Common myeloid progenitor, CD34-positive (primary cell): ENCODE measurements around the gene PRKCE.

Source experiments
- CTCF ChIA-PET: fragments of 350-600 bp; sonication (Branson Sonifier 250); formaldehyde crosslinking; loops from one replicate; lab custom pipeline; 2021; ENCODE audit warnings: antibody characterized with exemption; lab: Charles Lee
- POLR2A ChIA-PET: fragments of 350-600 bp; sonication (Branson Sonifier 250); formaldehyde crosslinking; loops from one replicate; lab custom pipeline; 2021; ENCODE audit warnings: antibody characterized with exemption; lab: Charles Lee
- DNase-seq, 3 donors: peaks; one replicate each; pipeline versions ENCODE4 v3.0.0 to v3.0.0-alpha.2; 2013
- H3K27ac ChIP-seq, 2 experiments: 1 replicate in 1 of 2; 2 replicates in 1 of 2; pipeline ENCODE4 v1.7.0; 2013; ENCODE audit warnings: inconsistent platforms in 2 of 2, low read length in 2 of 2, mild to moderate bottlenecking in 2 of 2, low read depth in 1 of 2, moderate library complexity in 1 of 2; ENCODE audit not compliant: severe bottlenecking in 2 of 2, insufficient read depth in 1 of 2, poor library complexity in 1 of 2
- H3K27me3 ChIP-seq, 5 experiments: replicated peaks in 2 of 5; 1 replicate in 3 of 5; 2 replicates in 2 of 5; pipeline versions ENCODE4 v1.6.1 to v1.7.0; 2013; ENCODE audit warnings: low read length in 4 of 5, mild to moderate bottlenecking in 2 of 5, moderate library complexity in 2 of 5, inconsistent platforms in 1 of 5; ENCODE audit not compliant: insufficient read depth in 5 of 5, control insufficient read depth in 4 of 5
- H3K36me3 ChIP-seq, 4 experiments: 1 replicate in 2 of 4; 2 replicates in 2 of 4; pipeline versions ENCODE4 v1.6.1 to v1.7.0; 2013; ENCODE audit warnings: low read length in 3 of 4, control low read depth in 1 of 4, mild to moderate bottlenecking in 1 of 4; ENCODE audit not compliant: control insufficient read depth in 4 of 4, insufficient read depth in 4 of 4
- H3K4me1 ChIP-seq, 4 experiments: 1 replicate in 3 of 4; 2 replicates in 1 of 4; pipeline versions ENCODE4 v1.6.1 to v1.7.1; 2013; ENCODE audit warnings: low read length in 3 of 4, mild to moderate bottlenecking in 3 of 4, control low read depth in 1 of 4, inconsistent platforms in 1 of 4, moderate library complexity in 1 of 4; ENCODE audit not compliant: control insufficient read depth in 4 of 4, insufficient read depth in 4 of 4; ENCODE audit errors: control extremely low read depth in 1 of 4
- H3K4me3 ChIP-seq, 7 experiments: 1 replicate in 4 of 7; 2 replicates in 3 of 7; pipeline versions ENCODE4 v1.5.1 to v1.7.0; 2013; ENCODE audit warnings: mild to moderate bottlenecking in 7 of 7, low read length in 6 of 7, moderate library complexity in 6 of 7, inconsistent platforms in 2 of 7, low read depth in 2 of 7, control low read depth in 1 of 7; ENCODE audit not compliant: insufficient read depth in 4 of 7, control insufficient read depth in 1 of 7; ENCODE audit errors: extremely low read depth in 1 of 7
- H3K9me3 ChIP-seq, 5 experiments: 1 replicate in 4 of 5; 2 replicates in 1 of 5; pipeline versions ENCODE4 v1.6.1 to v1.7.1; 2013; ENCODE audit warnings: low read length in 4 of 5, mild to moderate bottlenecking in 2 of 5, inconsistent platforms in 1 of 5, low read depth in 1 of 5, moderate library complexity in 1 of 5; ENCODE audit not compliant: control insufficient read depth in 4 of 5, insufficient read depth in 2 of 5; ENCODE audit errors: control extremely low read depth in 1 of 5
- WGBS: methylation state at CpG from one replicate; pipeline ENCODE4 v1.1.5; 2013; ENCODE audit not compliant: insufficient coverage; 5-methylcytosine and 5-hydroxymethylcytosine counted together

PRKCE gene

GRCh38 chr2:45732946-45733345, 81.5 kb downstream of the PRKCE start:
- 100% methylated on average over 1 of the region's 3 CpGs for WGBS
- Histone ChIP-seq H3K4me1 (peaks cover 0 to 37% (median 29%) of the 10 kb centered on the region in 4 experiments), H3K27ac (no peak overlapping the region), H3K27me3 (no peaks in the 10 kb centered on the region), H3K9me3 (no peaks in the 10 kb centered on the region), H3K36me3 (peaks cover 0 to 2% (median 0%) of the 10 kb centered on the region in 4 experiments), H3K4me3 (no peak overlapping the region)
- DNase-seq = no peak
- ChIA-PET POLR2A (interaction anchor here (0.8 kb wide), 1 partner anchor 23 kb away, joined by 3 read pairs; no protein-coding TSS in a partner anchor), CTCF (interaction anchor here (0.6 to 1.8 kb wide), 5 partner anchors 16 to 200 kb away, joined by 3 to 4 read pairs (median 3); no protein-coding TSS in a partner anchor)

GRCh38 chr2:45734336-45734735, 82.9 kb downstream of the PRKCE start:
- H3K9me3 ChIP-seq = no peaks in the 10 kb centered on the region
- H3K27me3 ChIP-seq = no peaks in the 10 kb centered on the region
- H3K36me3 ChIP-seq = peaks cover 0 to 2% (median 0%) of the 10 kb centered on the region in 4 experiments
- WGBS = 100% methylated on average over 5 of the region's 6 CpGs
- no peak overlapping the region for H3K27ac ChIP-seq
- CTCF ChIA-PET = interaction anchor here (1.3 kb wide), 1 partner anchor 44 kb away, joined by 3 read pairs; no protein-coding TSS in a partner anchor
- H3K4me3 ChIP-seq = no peak overlapping the region
- DNase-seq = no peak
- POLR2A ChIA-PET = no interaction called here
- peaks cover 0 to 25% (median 19%) of the 10 kb centered on the region in 4 experiments for H3K4me1 ChIP-seq

GRCh38 chr2:45734952-45735351, 83.5 kb downstream of the PRKCE start:
- H3K4me3 ChIP-seq = no peak overlapping the region
- H3K27me3 ChIP-seq = no peaks in the 10 kb centered on the region
- no peak overlapping the region for H3K27ac ChIP-seq
- no peaks in the 10 kb centered on the region for H3K9me3 ChIP-seq
- peaks cover 0 to 2% (median 0%) of the 10 kb centered on the region in 4 experiments for H3K36me3 ChIP-seq
- 93% methylated on average over 5 of the region's 6 CpGs for WGBS
- ChIA-PET CTCF (interaction anchor here (0.9 to 1.4 kb wide), 2 partner anchors 12 to 47 kb away, joined by 3 to 4 read pairs; no protein-coding TSS in a partner anchor), POLR2A (no interaction called here)
- peaks cover 0 to 19% (median 15%) of the 10 kb centered on the region in 4 experiments for H3K4me1 ChIP-seq
- peak in 2 of 3 donors; percentile 38 to 52 for DNase-seq

DNA sequence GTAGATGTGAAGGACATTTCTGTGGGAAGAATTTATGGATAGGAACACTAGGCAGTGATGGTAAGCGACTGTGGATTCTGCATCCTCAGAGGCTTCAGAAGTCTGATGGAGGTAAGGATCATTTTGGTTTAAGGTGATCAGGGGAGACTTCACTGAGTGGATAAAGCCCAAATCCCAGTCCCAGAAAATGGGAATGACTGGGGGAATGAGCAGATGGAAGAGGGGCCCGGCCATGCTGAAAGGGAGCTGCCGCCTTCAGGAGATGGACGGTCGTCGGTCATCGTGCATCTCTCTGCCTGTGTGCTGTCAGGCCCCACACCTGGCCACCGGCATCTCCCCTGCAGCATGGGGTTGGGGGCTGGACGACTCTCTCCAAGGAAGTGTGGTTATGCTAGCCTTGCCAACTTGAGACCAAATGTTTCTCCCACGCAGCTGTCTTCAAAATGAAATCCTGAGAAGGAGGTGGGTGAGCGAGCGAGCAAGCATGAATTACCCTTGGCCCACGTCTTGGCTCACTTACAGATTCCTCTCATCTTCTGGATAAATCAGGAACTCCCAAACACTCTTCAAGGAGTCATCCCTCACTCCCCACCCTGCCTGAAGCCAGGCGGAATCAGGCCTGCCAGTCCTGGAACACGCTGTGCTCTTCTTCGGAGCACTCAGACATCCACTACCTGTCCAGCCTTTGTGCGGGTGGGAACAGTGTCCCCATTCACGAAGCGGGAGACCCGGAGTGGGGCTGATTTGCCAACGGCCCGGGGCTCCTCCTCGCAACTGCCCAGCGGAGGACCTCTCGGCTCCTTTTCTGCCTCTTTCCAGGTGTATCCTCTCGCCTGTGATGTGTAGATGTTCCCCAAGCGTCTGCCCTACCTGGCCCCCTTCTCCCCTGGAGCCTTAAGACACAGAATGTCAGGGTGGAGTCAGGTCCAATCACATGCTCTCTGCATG, 85.6 kb downstream of the PRKCE start:
- 96% methylated on average over 21 of the region's 27 CpGs for WGBS
- H3K4me1 ChIP-seq = peaks cover 0 to 3% (median under 1%) of the 10 kb centered on the region in 4 experiments
- H3K9me3 ChIP-seq = no peaks in the 10 kb centered on the region
- no peak overlapping the region for H3K4me3 ChIP-seq
- H3K27me3 ChIP-seq = no peaks in the 10 kb centered on the region
- H3K27ac ChIP-seq = no peak overlapping the region
- POLR2A ChIA-PET = no interaction called here
- peaks cover 0 to 2% (median 0%) of the 10 kb centered on the region in 4 experiments for H3K36me3 ChIP-seq
- DNase-seq = no peak
- CTCF ChIA-PET = no interaction called here

- no peak overlapping the region for H3K27ac ChIP-seq
- peaks cover 0 to 3% (median under 1%) of the 10 kb centered on the region in 4 experiments for H3K4me1 ChIP-seq
- H3K9me3 ChIP-seq = no peaks in the 10 kb centered on the region
- ChIA-PET CTCF (interaction anchor here (0.6 kb wide), 1 partner anchor 37 kb away, joined by 3 read pairs; no protein-coding TSS in a partner anchor), POLR2A (no interaction called here)
- peaks cover 0 to 2% (median 0%) of the 10 kb centered on the region in 4 experiments for H3K36me3 ChIP-seq
- peak in 2 of 3 donors; percentile 34 to 41 for DNase-seq
- H3K4me3 ChIP-seq = no peak overlapping the region
- H3K27me3 ChIP-seq = no peaks in the 10 kb centered on the region
Measured at GRCh38 chr2:45739796-45740485, 88.5 kb downstream of the PRKCE start.

DNA sequence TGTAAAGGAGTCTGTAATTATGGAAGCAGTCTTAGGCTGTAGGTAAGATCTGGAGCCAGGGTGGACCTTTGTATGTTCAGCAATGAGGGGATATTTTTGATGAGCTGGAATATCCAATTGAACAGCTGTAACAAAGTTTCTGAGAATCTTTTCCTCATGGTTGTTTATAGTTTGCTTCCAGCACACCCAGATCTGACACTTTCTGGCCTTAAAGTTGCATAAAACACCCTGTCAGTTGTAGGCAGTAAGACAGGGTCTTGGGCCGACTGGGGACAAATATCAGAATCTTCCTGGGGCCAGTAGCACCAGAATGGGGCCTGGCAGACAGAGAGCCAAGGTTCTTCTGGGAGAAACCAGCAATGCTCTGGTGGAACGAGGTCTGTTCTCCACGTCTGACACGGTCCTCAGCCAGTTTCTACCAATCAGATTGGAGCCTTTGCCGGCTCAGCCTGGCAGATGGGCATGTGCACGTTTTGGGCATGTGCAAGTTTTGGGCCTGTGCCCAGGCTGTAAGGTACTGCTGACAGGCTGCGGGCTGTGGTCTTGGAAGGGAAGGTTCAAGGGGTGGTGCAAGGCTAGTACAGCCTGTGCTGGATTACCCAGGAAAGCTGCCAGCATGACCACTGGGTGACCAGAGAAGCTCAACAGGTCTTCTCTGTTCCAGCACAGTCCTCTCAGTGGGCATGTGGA, 89.8 kb downstream of the PRKCE start:
- H3K36me3 ChIP-seq = peaks cover 0 to 2% (median 0%) of the 10 kb centered on the region in 4 experiments
- H3K27ac ChIP-seq = no peak overlapping the region
- H3K4me3 ChIP-seq = no peak overlapping the region
- CTCF ChIA-PET = no interaction called here
- 85% methylated on average over 7 of the region's 7 CpGs for WGBS
- H3K4me1 ChIP-seq = peaks cover 0 to 3% (median under 1%) of the 10 kb centered on the region in 4 experiments
- no peaks in the 10 kb centered on the region for H3K9me3 ChIP-seq
- POLR2A ChIA-PET = no interaction called here
- H3K27me3 ChIP-seq = no peaks in the 10 kb centered on the region
- no peak for DNase-seq
